Lung (tissue), 12 donors: ENCODE data around the gene HSPA12B. TPM values are rescaled to one million over a fixed set of nuclear protein-coding genes. Genes with fewer than 3 reads are reported as not detected.

Experiments used
- ATAC-seq: fragments of 200-7000 bp; cut with Tn5 transposase; one replicate; pipeline ENCODE4 v1.9.1; 2020; ENCODE audit warnings: moderate number of reproducible peaks; ENCODE audit not compliant: insufficient read depth, low FRiP score
- DNase-seq, 3 donors: peaks; one replicate each; pipeline ENCODE4 v3.0.0-alpha.2; 2013 to 2017
- H3K27ac ChIP-seq, 2 donors: one replicate each; pipeline ENCODE4 v1.5.1; 2013; ENCODE audit warnings: mild to moderate bottlenecking in 2 of 2, moderate library complexity in 2 of 2, control low read depth in 1 of 2, inconsistent platforms in 1 of 2, low read depth in 1 of 2, low read length in 1 of 2
- H3K27me3 ChIP-seq, 3 donors: one replicate each; pipeline ENCODE4 v1.5.1; 2013; ENCODE audit warnings: low read length in 2 of 3; ENCODE audit not compliant: control insufficient read depth in 3 of 3, insufficient read depth in 3 of 3
- H3K36me3 ChIP-seq, 4 donors: one replicate each; pipeline ENCODE4 v1.5.1; 2013; ENCODE audit warnings: low read length in 4 of 4, mild to moderate bottlenecking in 1 of 4, moderate library complexity in 1 of 4; ENCODE audit not compliant: control insufficient read depth in 4 of 4, insufficient read depth in 4 of 4
- H3K4me1 ChIP-seq, 5 donors: one replicate each; pipeline ENCODE4 v1.5.1; 2013; ENCODE audit warnings: low read length in 5 of 5, mild to moderate bottlenecking in 2 of 5, moderate library complexity in 1 of 5; ENCODE audit not compliant: control insufficient read depth in 5 of 5, insufficient read depth in 5 of 5
- H3K4me3 ChIP-seq: one replicate; pipeline ENCODE4 v1.5.1; 2013; ENCODE audit warnings: mild to moderate bottlenecking, control low read depth, moderate library complexity
- H3K9ac ChIP-seq, 2 donors: one replicate each; pipeline ENCODE4 v1.5.1; 2013; ENCODE audit warnings: low read length in 2 of 2, control low read depth in 1 of 2; ENCODE audit not compliant: insufficient read depth in 1 of 2
- H3K9me3 ChIP-seq, 4 donors: one replicate each; pipeline ENCODE4 v1.5.1; 2013; ENCODE audit warnings: low read length in 3 of 4, mild to moderate bottlenecking in 1 of 4, moderate library complexity in 1 of 4; ENCODE audit not compliant: control insufficient read depth in 4 of 4, insufficient read depth in 3 of 4
- WGBS, 2 donors: extraction: QIAGEN DNeasy Blood & Tissue Kit; methylation state at CpG; one replicate each; pipeline ENCODE4 v1.1.7; 2013; 5-methylcytosine and 5-hydroxymethylcytosine counted together
- polyA plus RNA-seq, 2 donors: library from polyadenylated mRNA; stranded (reverse); fragments of 200-250 nt; gene quantifications; one replicate each; pipeline ENCODE4 v1.2.1, GENCODE V29; 2013
- total RNA-seq, 2 donors: library from RNA; depleted of rRNA in 1 of 2; stranded (reverse); fragments of >200 nt in 1 of 2; gene quantifications; one replicate each; pipeline ENCODE4 v1.2.1, GENCODE V29; 2014 to 2021
- TF ChIP-seq, protein P1 (sequence below): IDR thresholded peaks from 2 replicates; pipeline ENCODE4 v1.5.1; 2012; ENCODE audit warnings: mild to moderate bottlenecking; ENCODE audit errors: control extremely low read depth, extremely low read depth
- donor health status: control.
- donor health status: control.
- donor health status: Bipolar disorder and iron deficiency.
- donor health status: healthy.
- donor health status: DM: yes; HTN: yes; CAD: no.

The HSPA12B gene
- total and polyA plus RNA-seq, 4 donors: 11.4 to 28.3 (median 19.9) TPM

DNA sequence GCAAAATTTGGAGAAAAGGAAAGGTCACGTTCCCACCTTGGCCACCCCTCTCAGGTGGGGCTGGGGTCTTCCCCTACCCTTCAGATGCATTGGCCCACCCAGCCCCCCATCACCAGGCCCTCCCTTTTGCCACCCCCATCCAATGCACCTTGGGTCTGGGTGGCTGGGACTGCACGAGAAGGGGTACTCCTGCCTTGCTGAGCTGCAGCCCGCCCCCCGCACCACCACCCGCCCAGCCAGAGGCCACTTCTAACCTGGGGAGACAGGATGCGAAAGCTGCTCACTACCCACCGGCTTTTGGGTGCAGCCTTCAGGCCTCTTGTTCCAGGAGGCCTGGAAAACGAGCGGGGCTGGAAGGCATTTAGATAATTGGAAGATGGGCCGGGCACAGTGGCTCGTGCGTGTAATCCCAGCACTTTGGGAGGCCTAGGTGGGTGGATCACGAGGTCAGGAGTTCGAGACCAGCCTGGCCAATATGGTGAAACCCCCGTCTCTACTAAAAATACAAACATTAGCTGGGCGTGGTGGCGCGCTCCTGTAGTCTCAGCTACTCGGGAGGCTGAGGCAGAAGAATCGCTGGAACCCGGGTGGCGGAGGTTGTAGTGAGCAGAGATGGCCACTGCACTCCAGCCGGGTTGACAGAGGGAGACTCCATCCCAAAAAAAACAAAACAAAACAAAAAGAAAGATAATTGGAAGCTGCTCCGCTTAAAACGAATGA lies 62.4 kb downstream of the HSPA12B start:
- DNase-seq (no peak), ATAC-seq (no peak)
- Histone ChIP-seq H3K9ac (peak overlapping the region in 1 of 2 donors; percentile 92), H3K9me3 (no peaks in the 10 kb centered on the region), H3K27me3 (no peaks in the 10 kb centered on the region), H3K36me3 (peaks cover 0 to 11% (median under 1%) of the 10 kb centered on the region in 4 donors), H3K4me3 (no peak overlapping the region), H3K4me1 (peaks cover 0 to 40% (median 13%) of the 10 kb centered on the region in 5 donors), H3K27ac (peak overlapping the region; percentile 39 to 98)
- 86 to 92% methylated on average over 25 of the region's 25 CpGs for WGBS, 2 donors
- TF ChIP-seq, protein P1, sequence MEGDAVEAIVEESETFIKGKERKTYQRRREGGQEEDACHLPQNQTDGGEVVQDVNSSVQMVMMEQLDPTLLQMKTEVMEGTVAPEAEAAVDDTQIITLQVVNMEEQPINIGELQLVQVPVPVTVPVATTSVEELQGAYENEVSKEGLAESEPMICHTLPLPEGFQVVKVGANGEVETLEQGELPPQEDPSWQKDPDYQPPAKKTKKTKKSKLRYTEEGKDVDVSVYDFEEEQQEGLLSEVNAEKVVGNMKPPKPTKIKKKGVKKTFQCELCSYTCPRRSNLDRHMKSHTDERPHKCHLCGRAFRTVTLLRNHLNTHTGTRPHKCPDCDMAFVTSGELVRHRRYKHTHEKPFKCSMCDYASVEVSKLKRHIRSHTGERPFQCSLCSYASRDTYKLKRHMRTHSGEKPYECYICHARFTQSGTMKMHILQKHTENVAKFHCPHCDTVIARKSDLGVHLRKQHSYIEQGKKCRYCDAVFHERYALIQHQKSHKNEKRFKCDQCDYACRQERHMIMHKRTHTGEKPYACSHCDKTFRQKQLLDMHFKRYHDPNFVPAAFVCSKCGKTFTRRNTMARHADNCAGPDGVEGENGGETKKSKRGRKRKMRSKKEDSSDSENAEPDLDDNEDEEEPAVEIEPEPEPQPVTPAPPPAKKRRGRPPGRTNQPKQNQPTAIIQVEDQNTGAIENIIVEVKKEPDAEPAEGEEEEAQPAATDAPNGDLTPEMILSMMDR: no peak

GRCh38 chr20:3795511-3796468 lies 63.3 kb downstream of the HSPA12B start, which contains the start of gene CDC25B:
CDC25B (plus strand) TSS chr20:3796310; CDS start chr20:3796532, 222 bp downstream.
- Histone ChIP-seq H3K27me3 (no peaks in the 10 kb centered on the region), H3K4me1 (peaks cover 0 to 40% (median 14%) of the 10 kb centered on the region in 5 donors), H3K9me3 (no peaks in the 10 kb centered on the region), H3K9ac (peak within 1 kb of the TSS; percentile 86 to 92), H3K36me3 (peaks cover 0 to 20% (median 7%) of the 10 kb centered on the region in 4 donors), H3K27ac (peak within 1 kb of the TSS; percentile 96 to 98), H3K4me3 (peak within 1 kb of the TSS; percentile 87)
- TF ChIP-seq, protein P1: no peak
- DNase-seq: peak; percentile 96 to 97 (median 96)
- ATAC-seq: peak; percentile 92
- WGBS, 2 donors: 1% methylated on average over 59 to 67 of the region's 69 CpGs

GRCh38 chr20:3796477-3797225 lies 64.2 kb downstream of the HSPA12B start:
- H3K4me1 ChIP-seq: peaks cover 0 to 40% (median 14%) of the 10 kb centered on the region in 5 donors
- peak overlapping the region; percentile 87 for H3K4me3 ChIP-seq
- H3K27me3 ChIP-seq: no peaks in the 10 kb centered on the region
- H3K9me3 ChIP-seq: no peaks in the 10 kb centered on the region
- peaks cover 0 to 29% (median 11%) of the 10 kb centered on the region in 4 donors for H3K36me3 ChIP-seq
- TF ChIP-seq, protein P1: no peak
- H3K27ac ChIP-seq: peak overlapping the region in 1 of 2 donors; percentile 78
- no peak overlapping the region for H3K9ac ChIP-seq
- DNase-seq (no peak), ATAC-seq (no peak)
- WGBS, 2 donors: 11 to 19% methylated on average over 28 to 33 of the region's 33 CpGs
